ENCODE results near the gene KDM4B. TPM values are rescaled to one million over a fixed set of nuclear protein-coding genes. Genes with fewer than 3 reads are reported as not detected.
"Not testable (repeated sequence)": the region's sequence is repeated elsewhere in the genome, so short reads cannot be mapped to it uniquely, and the experiment has no call there.

Gene KDM4B
- total RNA-seq, 1 experiment from 2014 or later, result 35.9 TPM

- no peaks in the 10 kb centered on the region for H3K4me1 ChIP-seq (ENCODE audit: control insufficient read depth in 1 of 2, insufficient read depth in 2 of 2, low read length in 2 of 2)
- no peak overlapping the region for H2AFZ ChIP-seq (ENCODE audit: low read depth, low read length, poor library complexity, severe bottlenecking)
- no peaks in the 10 kb centered on the region for H3K36me3 ChIP-seq (ENCODE audit: control insufficient read depth in 1 of 2, insufficient read depth in 2 of 2, low read length in 2 of 2)
- no peaks in the 10 kb centered on the region for H3K27me3 ChIP-seq (ENCODE audit: insufficient read depth, low read length)
- H3K9ac ChIP-seq (ENCODE audit: low read length), result no peak overlapping the region
- no peak overlapping the region for H3K4me3 ChIP-seq (replicated peaks in 1 of 2; ENCODE audit: low read depth in 1 of 2, low read length in 2 of 2)
- no peaks in the 10 kb centered on the region; a peak in 1 of 4 replicates for H3K9me3 ChIP-seq (ENCODE audit: control insufficient read depth in 1 of 2, insufficient read depth in 1 of 2, low read depth in 1 of 2, low read length in 2 of 2)
- ChIA-PET CTCF (no interaction called here), POLR2A (no interaction called here), RAD21 (ENCODE audit: low non-redundant PET in 1 of 2, low total read pairs in 2 of 2, uncharacterized antibody in 2 of 2, unreplicated experiment in 2 of 2) (no interaction called here)
- DNase-seq (ENCODE audit: low read depth, low spot score) (no peak), ATAC-seq (no peak)
- no TSS peak for BruUV-seq (replicated peaks)
- TF ChIP-seq ELF1 (IDR thresholded peaks at IDR 0.05; ENCODE audit: borderline replicate concordance, low read depth) (no peak), CBX3 (IDR thresholded peaks at IDR 0.05; ENCODE audit: low read depth) (no peak), ZBTB33 (IDR thresholded peaks at IDR 0.05; ENCODE audit: extremely low read depth, insufficient replicate concordance, low read length) (no peak), POLR2A (IDR thresholded peaks at IDR 0.05; ENCODE audit: borderline replicate concordance, extremely low read depth, insufficient read depth, insufficient read length) (no peak), EZH2phosphoT487 (IDR thresholded peaks at IDR 0.05; ENCODE audit: borderline replicate concordance) (no peak), TCF7L2 (IDR thresholded peaks at IDR 0.05; ENCODE audit: borderline replicate concordance, extremely low read depth, insufficient read depth, insufficient read length) (no peak), ZFX (IDR thresholded peaks at IDR 0.05) (no peak)
- TF ChIP-seq, protein P1, sequence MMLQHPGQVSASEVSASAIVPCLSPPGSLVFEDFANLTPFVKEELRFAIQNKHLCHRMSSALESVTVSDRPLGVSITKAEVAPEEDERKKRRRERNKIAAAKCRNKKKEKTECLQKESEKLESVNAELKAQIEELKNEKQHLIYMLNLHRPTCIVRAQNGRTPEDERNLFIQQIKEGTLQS (IDR thresholded peaks at IDR 0.05), result no peak
- H3K4me2 ChIP-seq (ENCODE audit: low read length), result no peak overlapping the region
- no peaks in the 10 kb centered on the region for H3K9me2 ChIP-seq (ENCODE audit: insufficient read depth)
- no peak overlapping the region for H3K27ac ChIP-seq (ENCODE audit: low read depth, low read length)
- no peaks in the 10 kb centered on the region for H3K79me2 ChIP-seq (ENCODE audit: insufficient read depth, low read length)
- intact Hi-C loops (cut with micrococcal nuclease), result no loop called here
- no peaks in the 10 kb centered on the region for H4K20me1 ChIP-seq (ENCODE audit: insufficient read depth)
These were observed 188.3 kb downstream of the KDM4B start for GRCh38 chr19:5157186-5157585.

DNA sequence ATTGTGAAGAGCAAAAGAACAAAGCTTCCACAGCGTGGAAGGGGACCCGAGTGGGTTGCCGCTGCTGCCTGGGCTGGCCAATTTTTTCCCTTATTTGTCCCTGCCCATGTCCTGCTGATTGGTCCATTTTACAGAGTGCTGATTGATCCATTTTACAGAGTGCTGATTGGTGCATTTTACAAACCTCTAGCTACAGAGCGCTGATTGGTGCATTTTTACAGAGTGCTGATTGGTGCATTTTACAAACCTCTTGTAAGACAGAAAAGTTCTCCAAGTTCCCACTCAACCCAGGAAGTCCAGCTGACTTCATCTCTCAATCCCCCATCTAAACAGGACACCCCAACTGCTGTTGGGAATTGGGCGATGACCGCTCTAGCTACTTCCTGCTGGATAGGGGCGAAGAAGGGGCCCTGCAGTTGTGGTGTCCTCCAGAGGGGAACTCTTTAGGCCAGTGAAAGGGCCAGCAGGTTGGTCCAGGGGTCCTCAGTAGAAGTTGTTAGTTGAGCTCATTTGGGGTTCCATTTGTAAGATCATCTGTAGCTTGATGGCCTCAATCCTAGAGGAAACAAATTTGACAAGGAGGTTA is 189.7 kb downstream of the KDM4B start:
- H3K27ac ChIP-seq (ENCODE audit: low read depth, low read length); DNase-seq (ENCODE audit: low read depth, low spot score); POLR2A ChIA-PET; H3K79me2 ChIP-seq (ENCODE audit: insufficient read depth, low read length); ATAC-seq; BruUV-seq (replicated peaks); RAD21 ChIA-PET (ENCODE audit: low non-redundant PET in 1 of 2, low total read pairs in 2 of 2, uncharacterized antibody in 2 of 2, unreplicated experiment in 2 of 2); H3K36me3 ChIP-seq (ENCODE audit: control insufficient read depth in 1 of 2, insufficient read depth in 2 of 2, low read length in 2 of 2); H3K4me2 ChIP-seq (ENCODE audit: low read length); CTCF ChIA-PET; H3K27me3 ChIP-seq (ENCODE audit: insufficient read depth, low read length); H3K9ac ChIP-seq (ENCODE audit: low read length); H3K4me1 ChIP-seq (ENCODE audit: control insufficient read depth in 1 of 2, insufficient read depth in 2 of 2, low read length in 2 of 2); intact Hi-C loops (cut with micrococcal nuclease); H2AFZ ChIP-seq (ENCODE audit: low read depth, low read length, poor library complexity, severe bottlenecking); H3K9me3 ChIP-seq (ENCODE audit: control insufficient read depth in 1 of 2, insufficient read depth in 1 of 2, low read depth in 1 of 2, low read length in 2 of 2); H3K9me2 ChIP-seq (ENCODE audit: insufficient read depth); H4K20me1 ChIP-seq (ENCODE audit: insufficient read depth); H3K4me3 ChIP-seq (replicated peaks in 1 of 2; ENCODE audit: low read depth in 1 of 2, low read length in 2 of 2): not testable (repeated sequence)

DNA sequence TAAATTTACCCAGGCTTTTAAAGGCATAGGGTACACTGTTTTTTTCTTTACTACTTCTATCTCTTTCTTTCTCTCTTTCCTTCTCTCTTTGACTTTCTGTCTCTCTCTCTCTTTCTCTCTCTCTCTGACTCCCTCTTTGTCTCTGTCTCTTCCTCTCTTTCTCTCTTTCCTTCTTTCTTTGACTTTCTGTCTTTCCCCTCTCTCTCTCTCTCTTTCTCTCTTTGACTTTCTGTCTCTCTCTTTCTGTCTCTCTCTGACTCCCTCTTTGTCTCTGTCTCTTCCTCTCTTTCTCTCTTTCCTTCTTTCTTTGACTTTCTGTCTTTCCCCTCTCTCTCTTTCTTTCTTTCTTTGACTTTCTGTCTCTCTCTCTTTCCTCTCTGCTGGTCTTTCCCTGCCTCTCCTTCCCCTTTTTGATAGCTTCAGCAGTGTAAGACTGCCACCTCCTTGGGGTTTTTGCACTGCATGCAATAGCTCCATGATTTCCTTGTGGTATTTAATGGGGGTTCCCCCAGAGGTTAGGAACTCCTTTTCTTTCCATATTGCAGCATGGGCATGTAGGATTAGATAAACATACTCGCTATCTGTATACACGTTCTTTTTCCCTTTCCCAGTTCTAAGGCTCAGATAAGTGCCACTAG is 191.4 kb downstream of the KDM4B start:
- H3K4me2 ChIP-seq (ENCODE audit: low read length); DNase-seq (ENCODE audit: low read depth, low spot score); RAD21 ChIA-PET (ENCODE audit: low non-redundant PET in 1 of 2, low total read pairs in 2 of 2, uncharacterized antibody in 2 of 2, unreplicated experiment in 2 of 2); H2AFZ ChIP-seq (ENCODE audit: low read depth, low read length, poor library complexity, severe bottlenecking); ATAC-seq; H3K27ac ChIP-seq (ENCODE audit: low read depth, low read length); H3K4me3 ChIP-seq (replicated peaks in 1 of 2; ENCODE audit: low read depth in 1 of 2, low read length in 2 of 2); H3K9me2 ChIP-seq (ENCODE audit: insufficient read depth); H3K79me2 ChIP-seq (ENCODE audit: insufficient read depth, low read length); H3K27me3 ChIP-seq (ENCODE audit: insufficient read depth, low read length); H3K9me3 ChIP-seq (ENCODE audit: control insufficient read depth in 1 of 2, insufficient read depth in 1 of 2, low read depth in 1 of 2, low read length in 2 of 2); H3K4me1 ChIP-seq (ENCODE audit: control insufficient read depth in 1 of 2, insufficient read depth in 2 of 2, low read length in 2 of 2); BruUV-seq (replicated peaks); H3K9ac ChIP-seq (ENCODE audit: low read length); H3K36me3 ChIP-seq (ENCODE audit: control insufficient read depth in 1 of 2, insufficient read depth in 2 of 2, low read length in 2 of 2); CTCF ChIA-PET; H4K20me1 ChIP-seq (ENCODE audit: insufficient read depth); intact Hi-C loops (cut with micrococcal nuclease); POLR2A ChIA-PET: not testable (repeated sequence)

Data from HCT116 (cell line).